ENCODE data around the gene ATM. TPM values are rescaled to one million over a fixed set of nuclear protein-coding genes. Genes with fewer than 3 reads are reported as not detected.

The ATM gene
- total and polyA plus RNA-seq, 7 experiments from 2014 or later, result 84.7 to 879 (median 439) TPM

GRCh38 chr11:108198833-108199232, 24.0 kb upstream of the ATM start:
- Mint-ChIP-seq H3K36me3 (peaks cover 7 to 33% (median 28%) of the 10 kb centered on the region in 5 donors), H3K4me3 (peak overlapping the region in 4 of 10 donors; percentile 8 to 56 (median 30)), H3K4me1 (peaks cover 29 to 87% (median 74%) of the 10 kb centered on the region in 7 donors), H3K9me3 (peaks cover 0 to 2% (median 0%) of the 10 kb centered on the region in 11 donors), H3K27me3 (no peaks in the 10 kb centered on the region), H3K27ac (peak overlapping the region in 6 of 9 donors; percentile 49 to 91 (median 79))
- no peaks in the 10 kb centered on the region for H3K9me3 ChIP-seq (ENCODE audit: control insufficient read depth in 2 of 3, low read length in 3 of 3)
- DNase-seq (no peak), ATAC-seq (no peak)
- no peak overlapping the region for H3K27ac ChIP-seq (ENCODE audit: low read depth, low read length)
- intact Hi-C loops (cut with micrococcal nuclease), result loop anchor here in 1 of 2 donors (5.0 kb wide), 1 partner anchor 448 kb away; no protein-coding TSS in a partner anchor
- no peak overlapping the region for H3K4me3 ChIP-seq (ENCODE audit: low read length)
- ChIA-PET POLR2A (interaction anchor here (1.1 kb wide), 1 partner anchor 130 kb away, joined by 3 read pairs; no protein-coding TSS in a partner anchor), CTCF (interaction anchor here (0.9 kb wide), 1 partner anchor 38 kb away, joined by 3 read pairs; no protein-coding TSS in a partner anchor)
- H3K36me3 ChIP-seq (ENCODE audit: control insufficient read depth in 2 of 3, insufficient read depth in 3 of 3, low read length in 3 of 3), result peaks cover 0 to 46% (median 27%) of the 10 kb centered on the region in 3 experiments
- peaks cover 0 to 40% of the 10 kb centered on the region in 2 donors for H3K4me1 ChIP-seq (ENCODE audit: control insufficient read depth in 2 of 2, insufficient read depth in 2 of 2, low read length in 2 of 2)
- H3K27me3 ChIP-seq (ENCODE audit: control insufficient read depth in 2 of 2, insufficient read depth in 2 of 2, low read length in 2 of 2), result no peaks in the 10 kb centered on the region

GRCh38 chr11:108199446-108200321, 23.2 kb upstream of the ATM start:
- Histone ChIP-seq H3K4me1 (ENCODE audit: control insufficient read depth in 2 of 2, insufficient read depth in 2 of 2, low read length in 2 of 2) (peaks cover 0 to 40% of the 10 kb centered on the region in 2 donors), H3K27ac (ENCODE audit: low read depth, low read length) (peak overlapping the region; percentile 31), H3K4me3 (ENCODE audit: low read length) (no peak overlapping the region), H3K9me3 (ENCODE audit: control insufficient read depth in 2 of 3, low read length in 3 of 3) (no peaks in the 10 kb centered on the region), H3K27me3 (ENCODE audit: control insufficient read depth in 2 of 2, insufficient read depth in 2 of 2, low read length in 2 of 2) (no peaks in the 10 kb centered on the region), H3K36me3 (ENCODE audit: control insufficient read depth in 2 of 3, insufficient read depth in 3 of 3, low read length in 3 of 3) (peaks cover 0 to 47% (median 19%) of the 10 kb centered on the region in 3 experiments)
- Mint-ChIP-seq H3K36me3 (peaks cover 10 to 37% (median 35%) of the 10 kb centered on the region in 5 donors), H3K4me3 (peak overlapping the region in 6 of 10 donors; percentile 10 to 55 (median 42)), H3K4me1 (peaks cover 31 to 89% (median 81%) of the 10 kb centered on the region in 7 donors), H3K27me3 (no peaks in the 10 kb centered on the region), H3K27ac (peak overlapping the region in 8 of 9 donors; percentile 7 to 86 (median 69)), H3K9me3 (peaks cover 0 to 8% (median under 1%) of the 10 kb centered on the region in 11 donors)
- intact Hi-C loops (cut with micrococcal nuclease), result loop anchor here (1.0 to 5.0 kb wide), 2 partner anchors 22 to 448 kb away; no protein-coding TSS in a partner anchor
- ChIA-PET POLR2A (interaction anchor here (1.1 to 1.9 kb wide), 3 partner anchors 19 to 129 kb away, joined by 3 to 5 read pairs (median 4); partner anchors contain the start of gene NPAT), CTCF (interaction anchor here (0.6 to 0.9 kb wide), 2 partner anchors 38 to 48 kb away, joined by 3 to 6 read pairs; no protein-coding TSS in a partner anchor)
- DNase-seq, result peak in 3 of 9 donors; percentile 8 to 59 (median 46)
- ATAC-seq, result peak; percentile 85

- H3K36me3 ChIP-seq (ENCODE audit: control insufficient read depth in 2 of 3, insufficient read depth in 3 of 3, low read length in 3 of 3), result peaks cover 7 to 59% (median 14%) of the 10 kb centered on the region in 3 experiments
- no peaks in the 10 kb centered on the region for H3K27me3 ChIP-seq (ENCODE audit: control insufficient read depth in 2 of 2, insufficient read depth in 2 of 2, low read length in 2 of 2)
- Mint-ChIP-seq H3K27ac (peak overlapping the region in 5 of 9 donors; percentile 11 to 86 (median 29)), H3K4me3 (peak overlapping the region in 3 of 10 donors; percentile 22 to 44 (median 35)), H3K36me3 (peaks cover 22 to 58% (median 48%) of the 10 kb centered on the region in 5 donors), H3K4me1 (peaks cover 37 to 79% (median 72%) of the 10 kb centered on the region in 7 donors), H3K27me3 (no peaks in the 10 kb centered on the region), H3K9me3 (peaks cover 0 to 21% (median 7%) of the 10 kb centered on the region in 11 donors)
- POLR2A ChIA-PET, result interaction anchor here (1.5 kb wide), 1 partner anchor 10 kb away, joined by 3 read pairs; no protein-coding TSS in a partner anchor
- H3K9me3 ChIP-seq (ENCODE audit: control insufficient read depth in 2 of 3, low read length in 3 of 3), result peaks cover 0 to 14% (median 4%) of the 10 kb centered on the region in 3 experiments
- CTCF ChIA-PET, result no interaction called here
- no peak overlapping the region for H3K4me3 ChIP-seq (ENCODE audit: low read length)
- ATAC-seq, result no peak
- intact Hi-C loops (cut with micrococcal nuclease), result loop anchor here in 1 of 2 donors (2.0 kb wide), 1 partner anchor 14 kb away; no protein-coding TSS in a partner anchor
- peaks cover 0 to 32% of the 10 kb centered on the region in 2 donors for H3K4me1 ChIP-seq (ENCODE audit: control insufficient read depth in 2 of 2, insufficient read depth in 2 of 2, low read length in 2 of 2)
- DNase-seq, result no peak
- no peak overlapping the region for H3K27ac ChIP-seq (ENCODE audit: low read depth, low read length)
Measured at GRCh38 chr11:108203075-108203474, 19.8 kb upstream of the ATM start.

- Histone ChIP-seq H3K4me1 (ENCODE audit: control insufficient read depth in 2 of 2, insufficient read depth in 2 of 2, low read length in 2 of 2) (peaks cover 0 to 23% of the 10 kb centered on the region in 2 donors), H3K9me3 (ENCODE audit: control insufficient read depth in 2 of 3, low read length in 3 of 3) (peaks cover 0 to 14% (median 4%) of the 10 kb centered on the region in 3 experiments), H3K27me3 (ENCODE audit: control insufficient read depth in 2 of 2, insufficient read depth in 2 of 2, low read length in 2 of 2) (no peaks in the 10 kb centered on the region), H3K36me3 (ENCODE audit: control insufficient read depth in 2 of 3, insufficient read depth in 3 of 3, low read length in 3 of 3) (peaks cover 7 to 57% (median 14%) of the 10 kb centered on the region in 3 experiments), H3K27ac (ENCODE audit: low read depth, low read length) (no peak overlapping the region), H3K4me3 (ENCODE audit: low read length) (no peak overlapping the region)
- H3K4me1 Mint-ChIP-seq, result peaks cover 31 to 80% (median 69%) of the 10 kb centered on the region in 7 donors
- peaks cover 0 to 21% (median 7%) of the 10 kb centered on the region in 11 donors for H3K9me3 Mint-ChIP-seq
- peaks cover 24 to 67% (median 57%) of the 10 kb centered on the region in 5 donors for H3K36me3 Mint-ChIP-seq
- intact Hi-C loops (cut with micrococcal nuclease), result no loop called here
- peak overlapping the region in 3 of 9 donors; percentile 18 to 32 (median 22) for H3K27ac Mint-ChIP-seq
- H3K27me3 Mint-ChIP-seq, result no peaks in the 10 kb centered on the region
- no peak for DNase-seq
- no peak for ATAC-seq
- ChIA-PET CTCF (no interaction called here), POLR2A (interaction anchor here (0.9 to 1.6 kb wide), 2 partner anchors 10 to 32 kb away, joined by 3 to 4 read pairs; no protein-coding TSS in a partner anchor)
- H3K4me3 Mint-ChIP-seq, result no peak overlapping the region
Measured at GRCh38 chr11:108204376-108204775, 18.5 kb upstream of the ATM start.

GRCh38 chr11:108204929-108205499, 17.9 kb upstream of the ATM start:
- Mint-ChIP-seq H3K4me3 (peak overlapping the region in 3 of 10 donors; percentile 29 to 34 (median 30)), H3K9me3 (peaks cover 0 to 21% (median 7%) of the 10 kb centered on the region in 11 donors), H3K36me3 (peaks cover 24 to 69% (median 55%) of the 10 kb centered on the region in 5 donors), H3K27me3 (no peaks in the 10 kb centered on the region), H3K4me1 (peaks cover 30 to 80% (median 67%) of the 10 kb centered on the region in 7 donors), H3K27ac (peak overlapping the region in 2 of 9 donors; percentile 18 to 47)
- no peak for DNase-seq
- Histone ChIP-seq H3K27me3 (ENCODE audit: control insufficient read depth in 2 of 2, insufficient read depth in 2 of 2, low read length in 2 of 2) (no peaks in the 10 kb centered on the region), H3K4me1 (ENCODE audit: control insufficient read depth in 2 of 2, insufficient read depth in 2 of 2, low read length in 2 of 2) (peaks cover 0 to 23% of the 10 kb centered on the region in 2 donors), H3K9me3 (ENCODE audit: control insufficient read depth in 2 of 3, low read length in 3 of 3) (peaks cover 0 to 14% (median 4%) of the 10 kb centered on the region in 3 experiments), H3K27ac (ENCODE audit: low read depth, low read length) (no peak overlapping the region), H3K4me3 (ENCODE audit: low read length) (no peak overlapping the region), H3K36me3 (ENCODE audit: control insufficient read depth in 2 of 3, insufficient read depth in 3 of 3, low read length in 3 of 3) (peaks cover 8 to 59% (median 14%) of the 10 kb centered on the region in 3 experiments)
- ChIA-PET CTCF (no interaction called here), POLR2A (interaction anchor here (0.9 to 1.6 kb wide), 2 partner anchors 9 to 32 kb away, joined by 3 to 4 read pairs; no protein-coding TSS in a partner anchor)
- intact Hi-C loops (cut with micrococcal nuclease), result no loop called here
- no peak for ATAC-seq
